Muscle layer of colon (tissue), 2 donors: ENCODE data around the gene INPP1.

ENCODE experiments used
- H3K27ac ChIP-seq: one replicate; pipeline ENCODE4 v1.7.0; 2013; ENCODE audit warnings: low read depth, mild to moderate bottlenecking, low read length, moderate library complexity
- H3K27me3 ChIP-seq, 2 donors: one replicate each; pipeline ENCODE4 v1.7.0; 2013; ENCODE audit warnings: low read length in 2 of 2, mild to moderate bottlenecking in 2 of 2; ENCODE audit not compliant: insufficient read depth in 2 of 2, control insufficient read depth in 1 of 2
- H3K36me3 ChIP-seq: one replicate; pipeline ENCODE4 v1.7.0; 2013; ENCODE audit warnings: mild to moderate bottlenecking, low read length; ENCODE audit not compliant: insufficient read depth
- H3K4me1 ChIP-seq: one replicate; pipeline ENCODE4 v1.7.0; 2013; ENCODE audit warnings: mild to moderate bottlenecking, low read length; ENCODE audit not compliant: insufficient read depth
- H3K4me3 ChIP-seq, 2 donors: one replicate each; pipeline ENCODE4 v1.7.0; 2013; ENCODE audit warnings: low read length in 2 of 2, low read depth in 1 of 2, mild to moderate bottlenecking in 1 of 2, moderate library complexity in 1 of 2
- H3K9ac ChIP-seq: one replicate; pipeline ENCODE4 v1.7.0; 2013; ENCODE audit warnings: low read length
- H3K9me3 ChIP-seq: one replicate; pipeline ENCODE4 v1.7.0; 2013; ENCODE audit warnings: mild to moderate bottlenecking, low read length
- donor health status: abdominal sarcoma.
- donor health status: Adenocarcinoma of cecum.

INPP1 gene

DNA sequence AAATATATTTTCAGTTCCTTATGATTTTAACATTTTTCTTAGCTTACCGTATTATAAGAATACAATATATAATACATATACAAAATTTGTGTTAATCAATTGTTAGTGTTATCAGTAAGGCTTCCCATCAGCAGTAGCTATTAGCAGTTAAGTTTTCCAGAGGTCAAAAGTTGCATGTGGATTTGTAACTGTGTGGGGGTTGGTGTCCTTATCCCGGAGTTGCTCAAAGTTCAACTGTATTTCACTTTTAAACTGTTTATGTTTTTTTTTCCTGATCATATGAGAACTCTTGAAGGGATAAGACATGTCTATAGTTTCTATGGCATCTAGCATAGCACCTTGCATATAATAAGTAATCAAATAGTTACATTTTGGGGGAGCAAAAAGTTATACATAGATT is 52.9 kb downstream of the INPP1 start:
- Histone ChIP-seq H3K4me1 (no peaks in the 10 kb centered on the region), H3K9me3 (no peaks in the 10 kb centered on the region), H3K27me3 (no peaks in the 10 kb centered on the region), H3K36me3 (no peaks in the 10 kb centered on the region), H3K4me3 (no peak overlapping the region), H3K27ac (no peak overlapping the region), H3K9ac (no peak overlapping the region)

DNA sequence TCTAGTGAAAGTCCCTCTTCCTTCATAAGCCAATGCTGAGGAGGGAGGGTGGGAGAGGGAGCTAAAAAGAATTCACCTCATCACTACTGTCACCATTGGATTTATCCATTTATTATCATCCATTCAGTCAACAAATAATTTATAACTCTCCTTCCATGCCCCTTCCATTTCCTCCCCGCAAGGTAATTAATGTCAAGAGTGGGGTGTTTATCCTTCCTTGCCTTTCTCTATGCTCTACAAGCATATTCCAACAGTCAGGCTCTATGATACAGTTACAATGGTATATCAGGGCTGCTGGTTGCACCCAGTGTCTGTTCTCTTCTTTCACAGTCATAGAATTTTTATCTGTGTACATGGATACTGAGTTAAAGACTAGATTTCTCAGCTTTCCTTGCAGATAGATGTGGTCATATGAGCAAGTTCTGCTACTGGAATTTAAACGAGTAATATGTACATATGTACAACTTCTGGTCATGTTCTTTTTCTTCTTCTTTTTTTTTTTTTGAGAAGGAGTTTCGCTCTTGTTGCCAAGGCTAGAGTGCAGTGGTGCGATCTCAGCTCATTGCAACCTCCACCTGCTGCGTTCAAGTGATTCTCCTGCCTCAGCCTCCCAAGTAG is 59.7 kb downstream of the INPP1 start:
- Histone ChIP-seq H3K4me1 (peaks cover 4% of the 10 kb centered on the region), H3K36me3 (no peaks in the 10 kb centered on the region), H3K27me3 (no peaks in the 10 kb centered on the region), H3K9ac (no peak overlapping the region), H3K27ac (no peak overlapping the region), H3K9me3 (no peaks in the 10 kb centered on the region), H3K4me3 (no peak overlapping the region)

DNA sequence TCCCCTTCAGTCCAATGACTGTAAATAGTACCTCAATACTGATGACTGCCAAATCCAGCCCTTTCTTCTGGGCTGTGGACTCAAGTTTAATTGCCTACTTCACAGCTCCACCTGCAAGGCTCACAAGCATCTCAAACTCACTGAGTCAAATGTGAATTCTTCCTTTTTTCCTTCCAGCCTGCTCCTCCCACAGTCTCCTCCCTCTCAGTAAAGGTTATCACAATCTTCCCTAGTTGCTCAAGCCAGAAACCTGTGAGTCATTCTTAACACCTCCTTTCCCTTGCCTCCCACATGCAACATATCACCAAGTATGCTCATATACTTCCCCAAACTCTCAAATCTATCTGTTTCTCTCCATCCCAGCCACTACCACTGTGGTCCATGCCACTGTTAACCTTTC is 61.1 kb downstream of the INPP1 start:
- no peak overlapping the region for H3K27ac ChIP-seq
- peaks cover 10% of the 10 kb centered on the region for H3K4me1 ChIP-seq
- H3K27me3 ChIP-seq, result no peaks in the 10 kb centered on the region
- H3K4me3 ChIP-seq, result no peak overlapping the region
- no peaks in the 10 kb centered on the region for H3K36me3 ChIP-seq
- no peak overlapping the region for H3K9ac ChIP-seq
- no peaks in the 10 kb centered on the region for H3K9me3 ChIP-seq

DNA sequence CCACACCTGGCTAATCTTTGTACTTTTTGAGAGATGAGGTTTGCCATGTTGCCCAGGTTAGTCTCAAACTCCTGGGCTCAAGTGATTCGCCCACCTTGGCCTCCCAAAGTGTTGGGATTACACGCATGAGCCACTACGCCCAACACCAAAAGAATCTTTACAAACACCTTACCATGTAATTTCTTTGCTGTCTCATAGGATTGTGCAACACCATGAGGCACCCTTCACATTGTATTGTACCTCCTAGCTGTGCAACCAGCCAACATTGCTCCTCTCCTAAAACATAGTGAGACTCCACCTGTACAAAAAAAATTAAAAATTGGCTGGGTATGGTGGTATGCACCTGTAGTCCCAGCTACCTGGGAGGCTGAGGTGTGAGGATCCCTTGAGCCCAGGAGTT is 61.7 kb downstream of the INPP1 start:
- Histone ChIP-seq H3K9me3 (no peaks in the 10 kb centered on the region), H3K4me3 (no peak overlapping the region), H3K36me3 (no peaks in the 10 kb centered on the region), H3K9ac (no peak overlapping the region), H3K27me3 (no peaks in the 10 kb centered on the region), H3K4me1 (peaks cover 11% of the 10 kb centered on the region), H3K27ac (no peak overlapping the region)

DNA sequence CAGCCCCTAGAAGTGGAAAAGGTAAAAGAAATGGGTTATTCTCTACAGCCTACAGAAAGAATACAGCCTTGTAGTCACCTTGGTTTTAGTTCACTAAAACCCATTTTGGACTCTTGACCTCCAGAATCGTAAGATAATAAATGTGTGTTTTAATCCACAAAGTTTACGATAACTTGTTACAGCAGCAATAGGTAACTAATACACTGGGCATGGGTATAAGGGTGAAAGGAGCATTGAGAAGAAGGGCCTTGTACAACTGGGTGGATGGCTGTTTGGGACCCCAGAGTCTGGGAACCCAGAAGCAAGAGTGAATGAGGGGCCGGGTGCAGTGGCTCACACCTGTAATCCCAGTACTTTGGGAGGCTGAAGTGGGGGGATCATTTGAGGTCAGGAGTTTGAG is 62.6 kb downstream of the INPP1 start:
- no peak overlapping the region for H3K4me3 ChIP-seq
- no peak overlapping the region for H3K27ac ChIP-seq

DNA sequence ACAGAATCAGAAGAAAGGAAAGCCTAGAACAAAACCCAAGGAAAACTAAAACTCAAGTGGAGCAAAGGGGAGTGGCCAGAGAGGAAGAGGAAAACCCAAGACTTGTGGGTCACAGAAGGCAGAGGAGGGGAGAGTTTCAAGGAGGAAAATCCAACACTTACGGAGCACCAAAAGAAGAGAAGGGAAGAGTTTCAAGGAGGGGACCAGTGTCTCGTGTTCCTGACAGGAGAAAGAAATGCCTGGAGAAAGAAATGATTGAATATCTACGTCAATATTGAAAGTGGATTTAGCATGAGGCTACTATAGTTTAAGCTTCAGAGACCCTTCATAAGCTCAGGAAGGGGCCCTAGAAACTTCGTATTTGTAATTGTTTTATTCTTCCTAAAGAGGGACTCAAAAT is 63.4 kb downstream of the INPP1 start:
- no peak overlapping the region for H3K27ac ChIP-seq
- no peak overlapping the region for H3K9ac ChIP-seq
- H3K27me3 ChIP-seq, result no peaks in the 10 kb centered on the region
- H3K4me3 ChIP-seq, result no peak overlapping the region
- no peaks in the 10 kb centered on the region for H3K36me3 ChIP-seq
- peaks cover 11% of the 10 kb centered on the region for H3K4me1 ChIP-seq
- no peaks in the 10 kb centered on the region for H3K9me3 ChIP-seq

More for the DNA sequence above, 62.6 kb downstream of the INPP1 start:
- H3K9ac ChIP-seq, result no peak overlapping the region
- no peaks in the 10 kb centered on the region for H3K36me3 ChIP-seq
- peaks cover 11% of the 10 kb centered on the region for H3K4me1 ChIP-seq
- H3K27me3 ChIP-seq, result no peaks in the 10 kb centered on the region
- no peaks in the 10 kb centered on the region for H3K9me3 ChIP-seq

DNA sequence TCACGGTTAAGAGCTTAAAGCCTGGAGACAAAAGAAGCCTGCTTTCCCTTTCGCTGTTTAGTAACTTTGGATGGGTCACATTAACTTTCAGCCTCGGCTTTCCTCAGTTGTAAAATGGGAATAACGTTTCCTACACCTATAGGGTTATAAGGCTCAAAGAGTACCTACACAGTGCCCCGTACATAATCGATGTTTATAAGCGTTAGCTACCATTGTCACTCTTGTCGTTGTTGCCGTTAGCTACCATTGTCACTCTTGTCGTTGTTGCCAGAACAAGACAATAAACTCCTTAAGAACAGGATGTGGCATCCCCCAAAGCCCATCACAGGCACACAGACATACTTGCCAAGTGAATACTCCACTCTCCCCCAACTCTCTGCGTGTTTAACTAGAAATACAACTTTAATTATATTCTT is 63.9 kb downstream of the INPP1 start:
- H3K27me3 ChIP-seq, result no peaks in the 10 kb centered on the region
- H3K27ac ChIP-seq, result peak overlapping the region; percentile 10
- no peak overlapping the region for H3K9ac ChIP-seq
- no peaks in the 10 kb centered on the region for H3K36me3 ChIP-seq
- H3K9me3 ChIP-seq, result no peaks in the 10 kb centered on the region
- H3K4me1 ChIP-seq, result peaks cover 11% of the 10 kb centered on the region
- peak overlapping the region in 1 of 2 donors; percentile 72 for H3K4me3 ChIP-seq

DNA sequence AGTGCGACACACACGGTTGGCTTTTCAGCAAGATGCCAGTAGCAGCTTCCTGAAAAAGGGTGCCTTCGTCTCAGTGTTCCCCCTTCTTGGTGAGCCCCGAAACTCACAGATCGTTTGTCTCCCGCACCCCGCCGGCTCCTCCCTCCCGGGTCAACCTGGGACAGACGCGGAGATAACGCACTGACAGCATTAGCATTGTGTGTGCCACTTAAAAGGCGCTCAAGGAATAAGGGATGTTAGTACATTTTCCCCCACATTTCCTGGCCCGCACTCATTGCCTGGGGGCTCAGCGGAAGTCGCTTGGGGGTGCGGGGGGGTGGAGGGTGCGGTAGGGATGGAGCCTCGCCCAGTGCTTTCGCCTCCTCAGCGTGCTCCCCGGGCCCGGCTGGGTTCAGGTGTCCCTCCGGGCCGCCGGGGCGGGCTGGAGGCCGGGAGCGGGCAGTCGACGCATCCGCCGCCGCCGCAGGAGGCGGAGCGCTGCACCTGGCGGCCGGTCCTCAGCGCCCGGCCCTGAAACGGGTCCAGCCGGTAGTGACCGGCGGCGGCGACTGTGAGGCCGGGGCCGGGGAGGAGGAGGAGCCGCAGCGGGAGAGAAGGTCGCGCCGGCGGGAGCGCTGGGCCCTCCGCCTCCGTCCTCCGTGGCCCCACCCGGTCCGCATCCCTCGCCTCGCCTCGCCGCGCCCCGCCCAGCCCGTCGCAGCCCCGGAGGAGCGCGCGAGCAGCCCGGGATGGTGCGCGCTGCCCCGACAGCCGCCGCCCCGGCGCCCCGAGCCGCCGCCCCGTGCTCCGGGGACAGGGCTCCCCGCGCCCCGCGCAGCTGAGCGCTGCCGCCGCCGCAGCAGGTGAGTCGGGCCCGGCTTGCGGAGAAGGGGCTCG is 64.5 kb downstream of the INPP1 start, which contains the start of gene MFSD6:
Gene MFSD6, plus strand, starts transcription at position 694 of the 876 bp plus-strand sequence. CDS start 27,675 bp downstream, outside the sequence.
- Histone ChIP-seq H3K27me3 (no peaks in the 10 kb centered on the region), H3K4me3 (peak within 1 kb of the TSS; percentile 68 to 75), H3K9ac (peak within 1 kb of the TSS; percentile 60), H3K36me3 (no peaks in the 10 kb centered on the region), H3K9me3 (no peaks in the 10 kb centered on the region), H3K27ac (peak within 1 kb of the TSS; percentile 10), H3K4me1 (peaks cover 11% of the 10 kb centered on the region)

DNA sequence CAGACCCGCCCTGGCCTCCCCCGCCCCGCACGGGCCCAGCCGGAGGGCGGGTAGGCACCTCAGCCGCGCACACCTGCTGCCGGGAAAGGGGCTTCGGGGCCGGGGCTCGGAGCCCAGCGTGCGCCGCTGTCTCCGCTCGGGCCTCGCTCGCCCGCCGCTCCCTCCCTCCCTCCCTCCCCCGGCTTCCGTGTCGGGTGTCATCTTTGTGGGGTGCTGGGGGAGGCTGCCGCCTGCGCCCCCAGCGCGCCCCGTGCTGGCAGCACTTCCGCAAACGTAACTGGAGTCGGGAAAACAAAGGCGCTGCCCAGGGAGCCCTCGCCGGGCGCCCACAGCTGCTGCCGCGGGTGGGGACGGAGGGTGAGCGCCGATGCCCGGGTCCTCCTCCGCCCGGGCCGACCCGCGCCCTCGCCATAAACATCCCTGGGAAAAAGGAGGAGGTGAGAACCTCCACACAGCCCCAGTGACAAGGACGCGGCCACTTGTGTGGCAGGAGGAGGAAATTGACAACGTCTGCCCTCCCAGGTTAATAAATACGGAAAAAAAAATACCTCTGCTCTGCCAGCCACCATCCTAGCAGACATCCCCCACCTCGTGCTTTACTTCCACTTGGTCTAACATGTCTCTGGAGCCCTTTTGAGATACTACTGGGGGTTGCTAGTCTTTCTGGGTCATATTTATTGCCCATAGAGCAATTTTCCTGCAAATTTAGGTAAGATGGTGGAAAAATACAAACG is 65.3 kb downstream of the INPP1 start:
- H3K4me3 ChIP-seq, result peak overlapping the region; percentile 68 to 75
- no peak overlapping the region for H3K27ac ChIP-seq
- peaks cover 11% of the 10 kb centered on the region for H3K4me1 ChIP-seq
- peak overlapping the region; percentile 60 for H3K9ac ChIP-seq
- no peaks in the 10 kb centered on the region for H3K27me3 ChIP-seq
- no peaks in the 10 kb centered on the region for H3K36me3 ChIP-seq
- no peaks in the 10 kb centered on the region for H3K9me3 ChIP-seq

DNA sequence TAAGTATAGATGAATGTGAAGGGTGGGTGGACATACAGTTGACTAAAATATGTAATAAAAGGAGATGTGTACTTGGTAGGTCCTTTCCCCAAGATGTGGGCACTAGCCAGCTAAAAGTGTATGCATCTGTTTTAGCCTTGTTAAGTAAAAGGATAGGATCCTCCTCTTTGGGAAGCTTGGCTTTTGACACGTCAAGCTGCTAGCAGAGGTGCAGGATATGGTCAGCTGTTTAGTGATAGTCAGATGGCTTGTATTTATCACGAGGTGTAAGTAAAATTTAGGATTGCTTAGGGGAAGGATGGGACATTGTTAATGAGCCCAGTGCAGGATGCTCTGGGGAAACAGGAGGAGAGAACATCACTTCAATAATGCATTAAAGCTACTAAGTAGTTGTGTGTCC is 66.2 kb downstream of the INPP1 start:
- no peak overlapping the region for H3K4me3 ChIP-seq

DNA sequence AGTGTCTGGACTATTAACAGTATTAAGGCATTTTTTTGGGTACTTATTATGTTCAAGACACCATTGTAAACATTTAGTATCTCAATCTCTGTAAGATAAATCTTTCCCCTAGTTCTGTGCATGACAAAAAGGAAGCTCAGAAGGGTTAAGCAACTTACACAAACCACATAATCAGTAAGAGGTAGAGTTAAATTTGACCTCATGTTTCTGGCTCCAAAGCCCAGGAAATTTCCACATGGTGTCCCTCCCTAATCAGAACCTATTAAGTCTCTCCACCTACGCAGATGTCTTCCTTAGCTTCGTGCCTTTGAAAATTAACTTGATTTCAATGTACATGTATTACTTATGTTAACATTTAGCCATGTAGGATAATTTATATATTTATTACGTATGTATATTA is 66.8 kb downstream of the INPP1 start:
- Histone ChIP-seq H3K4me3 (no peak overlapping the region), H3K9ac (no peak overlapping the region), H3K27ac (no peak overlapping the region), H3K9me3 (no peaks in the 10 kb centered on the region), H3K4me1 (peaks cover 11% of the 10 kb centered on the region), H3K27me3 (no peaks in the 10 kb centered on the region), H3K36me3 (no peaks in the 10 kb centered on the region)

More for the DNA sequence above, 66.2 kb downstream of the INPP1 start:
- Histone ChIP-seq H3K4me1 (peaks cover 11% of the 10 kb centered on the region), H3K27me3 (no peaks in the 10 kb centered on the region), H3K36me3 (no peaks in the 10 kb centered on the region), H3K27ac (no peak overlapping the region), H3K9ac (peak overlapping the region; percentile 60), H3K9me3 (no peaks in the 10 kb centered on the region)
